Panc1 (cell line): ENCODE results near the gene TIMM17A. TPM values are rescaled to one million over a fixed set of nuclear protein-coding genes. Genes with fewer than 3 reads are reported as not detected.

ENCODE experiments used
- ATAC-seq: fragments of 200-7000 bp; cut with Tn5 transposase; 2 replicates; pipeline ENCODE4 v1.9.1; 2020; ENCODE audit warnings: mild to moderate bottlenecking, moderate library complexity
- BruUV-seq: library from RNA; stranded (reverse); fragments of 400-500 nt; replicated peaks from 2 replicates; lab custom pipeline; 2021; lab: Mats Ljungman, UMichigan
- CTCF ChIA-PET: fragments of 300-600 bp; sonication (Branson Sonifier 250); formaldehyde crosslinking; loops from one replicate; lab custom pipeline; 2022; ENCODE audit warnings: antibody characterized with exemption; lab: Charles Lee
- POLR2A ChIA-PET: fragments of 300-600 bp; sonication (Branson Sonifier 250); formaldehyde crosslinking; loops from one replicate; lab custom pipeline; 2022; ENCODE audit warnings: antibody characterized with exemption; lab: Charles Lee
- DNase-seq: peaks from one replicate; pipeline ENCODE4 v3.0.0-alpha.2; 2010; ENCODE audit warnings: low read depth, low spot score
- H3K27ac ChIP-seq: 2 replicates; pipeline ENCODE4 v1.5.1; 2011; ENCODE audit warnings: mild to moderate bottlenecking, low read length, inconsistent platforms
- H3K27me3 ChIP-seq: fragments of 200-500 bp; sonication (Bioruptor generic); 2 replicates; pipeline ENCODE4 v1.6.0; 2014; ENCODE audit warnings: low read length, inconsistent platforms; ENCODE audit not compliant: control insufficient read depth, insufficient read depth
- H3K36me3 ChIP-seq: fragments of 200-500 bp; sonication (Bioruptor generic); 2 replicates; pipeline ENCODE4 v1.5.1; 2014; ENCODE audit warnings: inconsistent platforms, mild to moderate bottlenecking, low read length, moderate library complexity; ENCODE audit not compliant: control insufficient read depth, insufficient read depth
- H3K4me1 ChIP-seq: 2 replicates; pipeline ENCODE4 v1.5.1; 2011; ENCODE audit warnings: inconsistent platforms, mild to moderate bottlenecking, low read length, moderate library complexity; ENCODE audit not compliant: control insufficient read depth, insufficient read depth
- H3K4me3 ChIP-seq, 2 experiments: 2 replicates each; pipeline ENCODE4 v1.5.1; 2011 to 2012; ENCODE audit warnings: low read depth in 2 of 2, low read length in 2 of 2, mild to moderate bottlenecking in 2 of 2, inconsistent platforms in 1 of 2, moderate library complexity in 1 of 2
- H3K9me3 ChIP-seq: fragments of 200-500 bp; sonication (Bioruptor generic); 2 replicates; pipeline ENCODE4 v1.5.1; 2014; ENCODE audit warnings: low read depth, mild to moderate bottlenecking, inconsistent platforms, low read length, moderate library complexity; ENCODE audit not compliant: control insufficient read depth, insufficient read depth
- CTCF ChIP-seq: fragments of 450-650 bp; IDR thresholded peaks from 2 replicates; pipeline ENCODE4 v1.5.1; 2017; ENCODE audit warnings: mild to moderate bottlenecking
- POLR2AphosphoS5 ChIP-seq: IDR thresholded peaks from 2 replicates; pipeline ENCODE4 v1.6.1; 2012; ENCODE audit warnings: mild to moderate bottlenecking, low read depth, low read length, moderate library complexity
- REST ChIP-seq, 2 experiments: IDR thresholded peaks; 2 replicates each; pipeline ENCODE4 v1.6.1; 2011 to 2012; ENCODE audit warnings: low read depth in 2 of 2, control low read depth in 1 of 2, low read length in 1 of 2, mild to moderate bottlenecking in 1 of 2, moderate library complexity in 1 of 2; ENCODE audit not compliant: insufficient read depth in 1 of 2
- TCF7L2 ChIP-seq: IDR thresholded peaks from 2 replicates; pipeline ENCODE4 v1.6.1; 2011; ENCODE audit warnings: mild to moderate bottlenecking, low read depth, low read length, inconsistent platforms
- in situ Hi-C: cut with HindIII; loops from 2 replicates; pipeline ENCODE4 v1.10.0; 2016; ENCODE audit warnings: low sequenced_read_pairs, low pct_unique_long_range_greater_than_20kb
- intact Hi-C: fragments of 100-400 bp; cut with micrococcal nuclease; formaldehyde crosslinking; loops from one replicate; pipeline ENCODE4 v1.10.0; 2022; ENCODE audit not compliant: unreplicated experiment
- total RNA-seq: library from RNA; stranded (reverse); gene quantifications from one replicate; pipeline ENCODE4 v1.2.1, GENCODE V29; 2021; ENCODE audit not compliant: unreplicated experiment

The TIMM17A gene
- total RNA-seq, 1 experiment from 2014 or later: 118 TPM

- no peaks in the 10 kb centered on the region for H3K9me3 ChIP-seq
- TF ChIP-seq POLR2AphosphoS5 (peak; percentile 51), REST (IDR thresholded peaks at IDR 0.05; ENCODE audit: insufficient read depth in 1 of 2, low read depth in 2 of 2, low read length in 1 of 2) (no peak)
- no peaks in the 10 kb centered on the region for H3K27me3 ChIP-seq
- intact Hi-C loops (no loop called here), in situ Hi-C loops (no loop called here)
- peaks cover 20% of the 10 kb centered on the region for H3K36me3 ChIP-seq
- no TSS peak for BruUV-seq
- no peak overlapping the region for H3K4me3 ChIP-seq
- no peak overlapping the region for H3K27ac ChIP-seq
- POLR2A ChIA-PET: no interaction called here
- DNase-seq: no peak
- H3K4me1 ChIP-seq: no peaks in the 10 kb centered on the region
- CTCF ChIA-PET: interaction anchor here (3.9 kb wide), 1 partner anchor 74 kb away, joined by 38 read pairs; no protein-coding TSS in a partner anchor
- 0 out of 2 replicates have a peak, but pooled peaks have one; percentile 34 for ATAC-seq
Measured at GRCh38 chr1:201970334-201971159, 15.2 kb downstream of the TIMM17A start.

GRCh38 chr1:201982082-201982622 is 26.8 kb downstream of the TIMM17A start:
- Histone ChIP-seq H3K4me1 (peaks cover 8% of the 10 kb centered on the region), H3K4me3 (peak overlapping the region; percentile 74 to 76), H3K27me3 (no peaks in the 10 kb centered on the region), H3K36me3 (no peaks in the 10 kb centered on the region), H3K9me3 (no peaks in the 10 kb centered on the region), H3K27ac (peak overlapping the region; percentile 62)
- ChIA-PET POLR2A (no interaction called here), CTCF (no interaction called here)
- 0 out of 2 replicates have a peak, but pooled peaks have one; percentile 7 for TF ChIP-seq POLR2AphosphoS5
- no peak for TF ChIP-seq CTCF
- TF ChIP-seq TCF7L2: 0 out of 2 replicates have a peak, but pooled peaks have one; percentile 4
- intact Hi-C loops (no loop called here), in situ Hi-C loops (no loop called here)
- peak; percentile 63 for ATAC-seq
- DNase-seq: no peak
- no TSS peak for BruUV-seq
